Activated CD8-positive, alpha-beta memory T cell treated with anti-CD3 and anti-CD28 coated beads, Interleukin-2, amount 50 U/mL, for 48 hours (primary cell): ENCODE data around the gene MAP2K6.
"Not testable (repeated sequence)": the region's sequence is repeated elsewhere in the genome, so short reads cannot be mapped to it uniquely, and the experiment has no call there.

Experiments used
- DNase-seq: peaks from one replicate; pipeline ENCODE4 v3.0.0-alpha.2; 2020

The MAP2K6 gene

DNA sequence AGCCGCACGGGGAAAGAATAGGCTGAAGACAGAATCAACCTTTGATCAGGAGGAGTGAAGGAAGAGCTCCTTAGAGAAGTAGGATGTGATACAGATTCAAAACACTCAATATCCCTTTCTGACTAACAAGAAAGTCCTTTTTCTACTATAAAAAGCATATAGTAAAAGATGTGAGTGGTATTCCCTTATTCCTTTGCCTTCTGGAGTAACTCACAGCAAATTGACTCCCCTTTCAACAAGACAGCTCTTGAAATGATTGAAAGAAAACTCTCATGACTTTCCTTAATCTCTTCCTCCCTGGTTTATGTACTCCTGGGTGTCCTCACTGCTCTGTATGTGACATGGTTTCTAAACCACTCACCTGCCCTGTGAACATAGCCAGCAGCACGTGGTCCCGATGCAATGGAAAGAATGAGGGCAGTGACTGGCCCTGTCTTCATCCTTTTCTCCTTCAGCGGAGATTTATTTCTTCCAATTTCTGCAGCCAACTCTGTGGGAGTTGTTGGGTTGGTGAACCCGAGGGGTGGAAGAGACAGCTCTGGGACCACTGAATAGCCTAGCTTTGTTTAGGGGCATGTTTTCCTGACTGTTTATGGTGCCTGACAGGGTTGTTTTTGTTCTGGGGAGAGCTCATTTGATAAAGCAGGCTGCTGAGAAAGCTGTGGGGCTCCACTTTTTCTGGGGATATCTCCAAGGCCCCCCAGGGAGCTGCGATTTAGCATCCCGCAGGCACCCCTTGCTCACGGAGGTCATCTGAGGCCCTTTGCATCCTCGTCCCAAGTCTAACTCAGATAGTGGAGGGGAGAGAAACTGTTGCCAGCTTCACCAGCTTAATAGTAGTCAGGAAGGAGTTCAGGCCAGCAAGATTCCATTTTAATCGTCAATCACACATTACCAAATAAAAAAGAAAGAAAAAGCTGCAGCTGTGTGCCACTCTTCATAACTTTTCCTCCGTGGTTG is 46.7 kb downstream of the MAP2K6 start:
- DNase-seq: no peak

DNA sequence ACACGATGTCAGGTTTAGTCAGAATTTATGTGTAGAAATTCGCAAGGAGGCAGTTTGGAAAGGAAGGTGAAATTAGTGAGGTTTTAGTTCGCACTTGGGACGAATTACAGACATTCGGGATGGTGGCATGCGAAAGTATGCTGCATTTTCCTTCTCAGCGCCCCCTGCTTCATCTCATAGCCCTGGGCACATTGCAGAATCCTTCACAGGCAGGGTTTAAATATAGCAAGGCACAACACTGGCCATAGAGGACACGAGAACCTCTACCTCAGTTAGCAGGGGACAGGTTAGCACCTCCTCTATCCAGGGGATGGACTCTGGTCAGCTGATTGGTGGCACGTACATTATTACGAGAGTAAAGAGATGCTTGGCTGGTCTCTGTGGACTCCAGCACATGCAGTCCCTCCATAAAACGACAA is 47.5 kb downstream of the MAP2K6 start:
- no peak for DNase-seq

DNA sequence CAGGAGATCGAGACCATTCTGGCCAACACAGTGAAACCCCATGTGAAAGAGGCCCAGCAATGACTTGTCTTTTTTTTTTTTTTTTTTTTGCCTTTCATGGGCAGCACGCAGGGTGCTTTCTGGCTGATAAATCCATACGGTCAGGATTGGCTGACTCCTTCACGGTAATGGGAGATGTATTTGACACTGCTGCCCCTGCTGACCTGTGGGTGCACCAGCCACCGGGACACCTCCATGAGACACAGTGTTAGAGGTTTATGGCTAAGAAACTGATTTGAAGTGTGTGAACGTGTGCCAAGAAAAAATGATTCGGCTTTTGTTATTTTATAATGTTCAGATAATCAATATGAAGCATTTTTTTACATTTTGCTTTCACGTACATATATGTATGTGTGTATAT is 48.4 kb downstream of the MAP2K6 start:
- DNase-seq: no peak

DNA sequence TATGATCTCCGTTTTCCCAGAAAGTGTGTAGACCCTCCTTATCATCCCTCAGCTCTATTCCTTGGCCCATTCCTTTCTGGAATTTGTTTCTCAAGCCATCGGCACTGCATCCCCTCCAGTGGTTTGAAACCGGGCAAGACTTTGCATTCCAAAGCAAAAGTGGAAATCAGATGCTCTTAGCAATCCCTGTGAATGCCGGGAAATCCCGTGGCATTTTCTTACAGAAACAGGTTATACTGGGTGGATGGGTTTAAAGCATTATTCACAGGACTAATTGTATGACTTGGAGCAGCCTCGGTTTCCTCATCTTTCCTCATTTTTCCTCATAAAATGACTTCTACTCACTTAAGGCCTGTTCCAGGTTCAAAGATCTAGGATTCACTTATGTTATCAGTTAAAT is 52.0 kb downstream of the MAP2K6 start:
- no peak for DNase-seq

DNA sequence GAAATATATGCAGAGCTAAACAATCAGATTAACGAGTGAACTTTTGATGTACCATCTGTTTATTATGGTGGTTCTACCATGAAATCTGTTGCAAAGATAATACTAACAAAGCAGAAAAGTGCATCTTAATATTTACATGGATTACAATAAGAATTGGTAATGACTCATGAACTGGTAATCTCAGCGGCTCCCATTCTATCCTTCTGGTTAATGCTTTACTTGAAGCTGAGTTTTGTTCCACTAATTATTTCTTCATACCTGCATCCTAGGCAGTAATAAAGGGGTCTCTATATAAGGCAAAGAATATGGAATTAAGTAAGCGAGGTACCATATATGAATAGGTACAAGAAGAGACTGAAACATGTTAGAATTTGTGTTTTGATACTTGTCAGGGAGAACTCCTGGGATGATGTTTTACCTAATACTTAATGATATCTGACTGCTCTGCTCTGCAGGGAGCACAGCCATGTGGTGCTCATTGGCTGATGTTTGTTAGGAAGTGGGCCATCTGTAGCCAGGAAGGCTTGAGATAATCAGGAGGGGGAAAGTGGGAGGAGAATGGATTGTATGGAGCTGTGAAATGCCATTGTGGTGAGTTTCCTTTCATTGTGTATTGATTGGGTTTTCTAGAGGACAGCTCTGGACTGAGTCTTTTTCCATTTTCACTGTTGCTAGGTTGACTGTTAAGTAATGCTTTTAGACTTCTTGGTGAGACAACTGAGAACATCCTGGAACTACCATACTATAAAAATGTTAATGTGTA is 52.6 kb downstream of the MAP2K6 start:
- no peak for DNase-seq

DNA sequence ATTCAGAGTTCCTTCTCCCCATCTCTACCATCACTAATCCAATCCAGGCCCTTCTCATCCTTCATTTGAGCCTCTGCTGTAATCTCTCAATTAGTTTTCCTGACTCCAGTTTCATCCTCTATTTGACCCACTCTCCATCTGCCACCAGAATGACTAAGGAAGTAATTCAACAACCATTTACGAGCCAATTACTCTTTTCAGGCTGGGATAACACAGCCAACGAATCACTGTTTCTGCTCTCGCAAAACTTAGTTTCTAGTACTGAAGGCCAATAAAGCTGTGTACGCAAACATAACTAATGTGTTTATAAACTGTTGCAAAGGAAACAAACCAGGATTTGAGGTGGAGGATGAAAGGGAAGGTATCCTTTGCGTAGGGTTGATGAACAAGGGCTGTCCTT is 53.7 kb downstream of the MAP2K6 start:
- DNase-seq: no peak

DNA sequence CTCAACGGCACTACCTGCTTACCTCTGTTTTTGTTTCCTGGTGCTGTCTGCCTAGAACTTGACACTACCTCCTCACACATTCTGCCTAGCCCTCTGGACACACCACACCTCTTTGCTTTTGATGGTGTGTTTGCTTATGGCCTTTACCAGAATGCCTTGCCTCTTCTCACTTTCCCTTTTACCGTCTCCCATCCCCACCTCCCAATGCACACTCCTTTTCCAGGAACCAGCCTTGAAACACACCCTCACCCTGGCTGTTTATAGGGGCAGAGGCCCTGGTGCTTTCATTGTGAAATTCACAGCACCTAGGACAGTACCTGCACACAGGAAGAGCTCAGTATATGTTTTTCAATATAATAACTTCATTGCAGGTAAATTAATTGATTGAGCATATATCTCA is 56.2 kb downstream of the MAP2K6 start:
- DNase-seq: no peak

DNA sequence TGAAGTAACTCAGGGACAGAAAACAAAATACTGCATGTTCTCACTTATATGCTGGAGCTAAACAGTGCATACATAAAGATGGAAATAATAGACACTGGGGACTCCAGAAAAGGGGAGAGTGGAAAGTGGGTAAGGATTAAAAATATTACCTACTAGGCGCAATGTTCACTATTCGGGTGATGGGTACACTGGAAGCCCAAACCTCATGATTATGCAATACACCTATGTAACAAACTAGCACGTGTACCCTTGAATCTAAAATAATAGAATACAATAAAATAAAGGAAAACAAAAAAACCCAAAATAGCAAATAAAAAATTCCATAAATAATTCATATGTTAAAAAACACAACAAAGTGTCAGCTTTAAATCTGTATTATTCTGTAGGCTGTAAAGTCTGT is 56.9 kb downstream of the MAP2K6 start:
- DNase-seq: no peak

DNA sequence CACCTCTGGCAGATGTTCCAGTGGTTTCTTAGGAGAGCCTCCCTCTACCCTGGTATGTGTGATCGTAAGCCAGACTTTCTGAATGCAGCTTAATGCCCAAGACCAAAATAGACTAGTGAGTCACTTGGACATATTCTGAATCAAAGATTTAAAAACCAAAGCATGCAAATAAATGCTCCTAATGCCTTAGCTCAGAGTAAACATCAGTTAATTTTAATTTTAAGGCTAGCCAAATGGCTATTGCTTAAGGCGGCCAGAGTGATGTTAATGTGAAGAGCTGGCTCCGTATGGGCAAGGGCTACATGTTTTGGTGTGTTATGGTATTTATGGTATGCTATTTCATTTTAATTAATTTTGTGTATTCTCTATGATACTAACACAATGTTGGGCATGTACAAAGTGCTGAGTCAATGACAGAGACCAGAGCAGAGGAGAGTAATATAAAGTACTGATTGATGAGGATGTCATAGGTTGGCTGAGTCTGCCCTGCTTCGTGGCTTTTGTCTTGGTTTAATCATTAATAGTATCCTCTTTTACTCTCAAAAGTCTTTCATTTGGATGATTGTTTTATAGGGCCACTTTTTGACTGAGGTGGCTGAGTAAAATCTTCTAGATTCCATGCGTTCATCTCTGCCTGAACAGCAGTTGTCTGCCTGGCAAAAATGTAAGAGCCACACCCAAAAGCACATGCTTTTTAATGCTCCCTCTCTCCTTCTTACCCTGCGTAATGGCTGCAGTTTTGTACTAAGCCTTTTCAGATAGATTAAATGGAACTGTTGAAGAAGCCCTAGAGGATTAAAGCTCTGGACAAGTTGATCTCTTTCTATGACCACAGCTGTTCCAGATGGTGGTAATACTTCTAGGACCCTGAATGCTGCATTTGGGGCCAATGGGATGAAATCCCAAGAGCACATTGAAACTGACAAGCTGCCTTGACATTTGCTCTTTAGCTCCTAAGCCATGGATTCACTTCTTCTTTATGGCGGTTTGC is 59.6 kb downstream of the MAP2K6 start:
- DNase-seq: no peak

DNA sequence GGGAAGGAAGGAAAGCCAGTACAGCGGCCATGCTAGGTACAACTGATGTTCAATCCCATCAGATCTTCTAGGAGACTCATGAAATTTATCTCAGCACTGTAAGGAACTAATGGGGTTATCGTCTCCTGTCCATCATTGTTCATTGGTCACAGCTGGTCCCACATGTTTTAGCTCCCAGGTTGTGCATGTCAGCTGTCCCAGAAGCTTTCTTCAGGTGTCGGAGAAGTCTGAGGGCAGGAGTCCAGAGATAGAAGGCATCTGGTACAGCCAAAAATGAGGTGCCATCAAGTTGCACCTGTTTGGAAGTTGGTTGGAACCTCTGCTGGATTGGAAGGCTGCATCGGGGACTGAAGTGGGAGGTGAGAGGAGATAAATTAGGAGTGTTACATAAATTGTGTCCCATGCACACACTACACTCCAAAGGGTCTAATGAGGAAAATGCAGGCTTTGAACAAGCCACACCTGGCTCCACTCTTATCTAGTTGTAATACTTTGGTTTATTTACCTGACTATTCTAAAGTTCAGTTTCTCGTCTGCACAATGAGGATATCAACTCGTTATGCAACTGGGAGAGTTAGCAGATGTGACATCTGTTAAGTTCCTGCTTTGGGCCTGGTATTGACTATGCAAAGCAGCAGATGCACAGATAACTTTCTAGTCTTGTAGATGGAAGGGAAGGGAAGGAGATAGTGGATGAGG is 62.9 kb downstream of the MAP2K6 start:
- no peak for DNase-seq

DNA sequence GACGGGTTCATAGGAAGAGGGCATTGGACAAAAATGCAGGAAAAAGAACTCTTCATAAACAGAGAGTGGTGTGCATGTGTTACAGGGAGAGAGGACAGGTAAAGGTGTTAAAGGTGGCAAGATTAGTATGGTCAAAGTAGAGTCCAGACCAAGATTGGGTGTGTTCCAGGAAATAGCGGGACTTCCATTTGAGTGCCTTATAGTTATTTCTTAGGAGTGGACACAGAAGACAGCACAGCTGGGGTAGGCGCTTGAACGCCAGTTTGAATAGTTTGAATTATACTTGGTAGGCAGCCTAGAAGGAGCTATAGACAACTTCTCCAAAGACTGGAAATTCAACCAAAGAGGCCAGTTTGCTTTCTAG is 63.4 kb downstream of the MAP2K6 start:
- DNase-seq: no peak

DNA sequence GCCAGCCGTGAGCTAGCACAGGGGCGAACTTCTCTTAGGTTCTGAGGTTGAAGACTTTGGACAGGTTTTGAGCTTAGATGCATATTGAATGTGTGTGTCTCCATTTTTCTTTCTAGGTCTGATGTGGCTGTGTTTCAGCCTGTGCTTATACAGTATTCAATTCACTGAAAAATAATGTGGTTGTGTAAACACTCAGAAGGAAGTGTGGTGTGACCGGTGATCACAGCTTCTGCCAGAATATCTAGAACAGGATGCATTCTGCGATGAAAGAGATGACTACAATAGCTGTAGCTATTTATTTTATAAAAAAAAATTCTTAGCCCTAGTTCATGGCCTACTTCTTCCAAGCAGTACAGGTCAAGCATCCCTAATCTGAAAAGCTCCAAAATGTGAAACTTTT is 64.4 kb downstream of the MAP2K6 start:
- no peak for DNase-seq

DNA sequence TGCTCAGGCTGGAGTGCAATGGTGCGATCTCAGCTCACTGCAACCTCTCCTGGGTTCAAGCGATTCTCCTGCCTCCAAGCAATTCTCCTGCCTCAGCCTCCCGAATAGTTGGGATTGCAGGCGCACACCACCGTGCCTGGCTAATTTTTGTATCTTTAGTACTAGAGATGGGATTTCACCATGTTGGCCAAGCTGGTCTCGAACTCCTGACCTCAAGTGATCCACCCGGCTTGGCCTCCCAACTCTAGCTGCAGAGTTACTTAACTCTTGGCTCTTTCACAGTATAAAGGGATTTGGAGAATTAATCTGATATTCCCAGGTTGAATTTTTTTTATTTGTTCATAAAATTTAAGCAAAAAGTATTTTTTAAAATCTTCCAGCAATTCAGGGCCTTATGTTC is 65.3 kb downstream of the MAP2K6 start:
- not testable (repeated sequence) for DNase-seq

DNA sequence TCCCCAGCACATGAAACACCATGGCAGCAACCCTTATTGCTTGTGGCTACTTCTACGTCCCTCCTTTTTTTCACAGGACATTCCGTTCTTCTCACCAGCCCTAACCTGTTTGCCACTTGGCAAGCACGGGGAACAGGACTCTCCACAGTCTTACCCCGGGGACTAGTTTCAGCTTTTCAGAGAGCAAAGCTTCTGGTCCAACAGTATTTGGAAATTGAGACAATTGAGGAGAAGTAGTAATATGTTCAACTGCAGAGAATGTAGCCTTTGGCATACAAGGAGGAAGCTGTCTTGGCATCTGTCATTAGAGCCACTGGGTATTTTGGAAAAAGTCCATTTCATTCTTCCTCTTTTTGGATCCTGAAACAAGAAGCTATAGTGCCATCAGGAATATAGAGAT is 65.7 kb downstream of the MAP2K6 start:
- no peak for DNase-seq

DNA sequence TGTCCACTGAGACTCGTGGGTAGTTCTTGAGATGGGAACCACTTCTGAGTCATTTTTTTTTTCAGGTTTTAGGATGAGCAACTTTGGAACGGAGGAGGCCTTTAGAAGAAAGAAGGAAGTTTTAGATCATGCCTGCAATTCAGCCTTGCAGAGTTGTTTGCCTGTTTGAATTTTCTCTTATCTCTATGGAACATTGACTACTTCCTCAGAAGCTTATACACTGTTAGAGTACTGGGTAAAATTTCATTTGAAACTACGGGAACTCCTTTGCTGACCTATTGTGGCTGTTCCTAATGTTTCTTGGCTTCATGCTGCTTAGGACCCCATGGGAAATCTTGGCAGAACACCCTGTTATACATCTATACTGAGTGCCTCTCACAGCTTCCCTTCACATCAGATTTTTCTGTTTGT is 70.8 kb downstream of the MAP2K6 start:
- DNase-seq: no peak

DNA sequence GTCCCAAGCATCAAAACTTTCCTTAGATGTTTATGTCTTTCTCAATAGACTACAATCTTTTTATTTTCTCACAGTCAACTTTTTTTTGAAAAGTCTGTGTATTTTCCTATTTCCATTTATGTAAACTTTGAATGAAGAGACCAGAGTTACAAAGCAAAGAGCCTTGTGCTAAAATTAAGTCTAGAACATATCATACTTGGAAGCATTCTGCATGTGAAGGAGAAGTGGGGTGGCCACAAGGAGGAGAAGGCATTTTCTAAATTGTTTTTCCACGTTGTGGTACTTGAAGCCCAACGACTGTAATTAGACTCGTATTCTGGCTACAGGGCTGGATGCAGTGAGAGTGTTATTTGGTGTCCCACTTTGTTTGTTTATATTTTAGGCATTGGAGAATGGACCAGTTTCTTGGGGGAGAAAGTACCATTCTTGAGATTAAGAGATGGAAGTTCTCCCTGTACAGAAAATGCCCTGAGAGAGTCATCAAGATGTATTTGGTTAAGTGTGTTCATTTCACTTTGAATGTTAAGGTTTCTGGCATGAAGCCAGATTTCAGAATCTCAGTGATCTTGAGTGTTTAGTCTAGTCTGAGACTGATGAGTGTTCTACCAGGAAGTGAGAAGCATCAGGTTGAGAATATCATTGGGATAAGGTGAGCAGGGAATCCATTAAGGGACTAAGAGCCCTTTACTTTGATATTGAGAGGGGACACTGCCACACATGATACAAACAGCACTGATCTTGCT is 71.6 kb downstream of the MAP2K6 start:
- no peak for DNase-seq

DNA sequence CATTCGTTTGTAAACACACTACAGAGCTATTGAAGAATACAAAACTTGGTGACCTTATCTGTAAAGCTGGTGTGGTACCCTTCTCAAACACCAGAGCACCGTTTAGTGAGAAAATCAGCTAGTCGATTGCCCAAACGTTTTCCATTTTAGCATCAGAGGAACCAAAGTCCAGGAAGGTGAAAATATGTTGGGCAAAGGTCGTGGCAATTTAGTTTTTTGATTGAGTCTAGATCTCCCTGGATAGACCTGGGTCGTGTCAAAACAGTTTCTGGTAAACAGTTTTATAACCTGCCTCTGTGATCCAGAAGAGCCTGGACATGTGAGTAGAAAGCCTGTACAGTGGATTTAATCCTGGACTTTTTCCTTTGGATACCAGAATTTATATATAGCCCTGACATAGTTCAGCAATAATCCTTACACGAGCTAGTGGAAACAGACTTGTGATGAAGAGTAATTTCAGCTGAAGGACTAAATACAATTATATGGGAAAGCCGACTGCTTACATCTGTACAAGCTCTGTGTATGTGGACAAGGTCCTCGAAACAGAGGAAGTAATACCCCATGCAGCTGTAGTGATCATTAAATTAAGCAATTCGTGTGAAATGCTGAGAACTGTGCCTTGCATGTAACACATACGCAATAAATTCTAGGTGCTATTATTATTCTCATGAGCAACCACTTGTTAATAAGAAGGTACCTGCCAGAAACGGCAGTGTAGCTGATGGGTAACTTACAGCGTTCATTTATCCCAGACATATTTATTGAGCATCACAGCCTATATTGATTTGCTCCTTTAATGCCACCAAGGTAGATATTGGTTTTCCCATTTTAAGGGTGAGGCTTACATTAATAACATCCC is 72.5 kb downstream of the MAP2K6 start:
- no peak for DNase-seq

DNA sequence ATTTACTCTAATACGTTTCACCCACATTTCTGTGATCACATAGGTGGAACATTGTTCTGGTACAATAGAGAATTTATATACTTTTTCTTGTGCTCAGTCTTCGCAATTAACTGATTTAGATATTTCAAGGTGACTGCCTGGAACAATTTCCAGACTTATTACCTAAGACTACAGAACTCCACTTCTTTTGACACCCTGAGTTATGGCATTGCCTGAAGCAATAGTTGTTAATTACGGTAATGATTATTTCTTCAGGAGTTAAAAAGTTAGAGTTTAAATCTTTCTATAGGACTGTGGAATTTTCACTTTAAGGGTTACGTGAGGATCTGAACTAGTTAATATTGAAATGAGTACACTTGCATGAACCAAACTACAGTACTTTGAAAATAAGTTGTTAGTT is 74.8 kb downstream of the MAP2K6 start:
- DNase-seq: no peak

DNA sequence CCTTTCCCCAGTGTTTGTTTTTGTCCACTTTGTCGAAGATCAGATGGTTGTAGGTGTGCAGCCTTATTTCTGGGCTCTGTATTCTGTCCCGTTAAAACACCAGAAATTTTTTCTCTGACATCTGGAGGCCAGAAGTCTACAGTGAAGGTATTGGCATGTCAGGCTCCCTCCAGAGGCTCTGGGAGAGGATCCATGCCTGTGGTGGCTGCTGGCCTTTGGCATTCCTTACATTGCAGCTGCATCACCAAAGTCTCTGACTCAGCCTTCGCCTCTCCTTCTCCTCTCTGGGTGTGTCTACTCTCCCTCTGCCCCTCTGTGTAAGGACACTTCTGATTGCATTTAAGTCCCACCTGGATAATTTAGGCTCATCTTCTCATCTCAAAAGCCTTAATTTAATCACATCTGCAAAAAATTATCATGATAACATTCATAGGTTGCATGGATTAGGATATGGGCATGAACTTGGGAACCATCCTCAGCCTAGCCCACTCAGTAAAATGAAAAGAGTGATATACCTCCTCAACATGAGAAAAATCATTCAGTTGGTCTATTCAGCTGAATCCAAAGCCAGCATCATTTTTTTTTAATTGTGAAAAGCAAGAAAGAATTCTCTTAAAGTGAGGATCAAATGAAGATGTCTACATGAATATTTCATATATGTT is 78.0 kb downstream of the MAP2K6 start:
- no peak for DNase-seq

DNA sequence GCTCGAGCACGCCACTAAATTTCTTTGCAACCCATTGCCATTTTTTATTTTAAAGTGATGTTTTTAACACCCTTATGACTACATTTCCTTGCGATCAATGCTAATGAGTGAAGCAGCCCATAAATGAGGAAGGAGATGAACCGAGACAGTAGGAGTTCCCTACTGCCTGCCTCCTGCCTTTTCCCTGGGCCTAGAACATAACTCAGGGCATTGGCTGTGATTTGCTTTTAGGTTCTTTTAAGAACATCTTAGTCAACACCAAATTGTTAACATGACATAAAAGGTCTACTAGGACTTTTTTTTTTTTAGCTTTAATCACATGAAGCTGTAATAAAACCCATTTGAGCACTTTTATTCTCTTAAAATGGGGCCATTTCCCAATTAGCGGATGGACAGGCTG is 81.3 kb downstream of the MAP2K6 start:
- DNase-seq: no peak
